Upper lobe of right lung (tissue), 1 donor: Measurements from ENCODE around the gene MAFB. TPM values are rescaled to one million over a fixed set of nuclear protein-coding genes. Genes with fewer than 3 reads are reported as not detected.

ENCODE experiments used
- ATAC-seq: fragments of 200-7000 bp; cut with Tn5 transposase; one replicate; pipeline ENCODE4 v1.9.1; 2020; ENCODE audit warnings: mild to moderate bottlenecking, moderate library complexity
- DNase-seq: peaks from one replicate; pipeline ENCODE4 v3.0.0-alpha.2; 2020
- H3K27ac ChIP-seq: fragments of 200-600 bp; one replicate; pipeline ENCODE4 v1.8.0; 2022
- H3K27me3 ChIP-seq: fragments of 200-600 bp; one replicate; pipeline ENCODE4 v1.8.0; 2022; ENCODE audit warnings: mild to moderate bottlenecking
- H3K36me3 ChIP-seq: fragments of 200-600 bp; one replicate; pipeline ENCODE4 v1.8.0; 2022
- H3K4me1 ChIP-seq: fragments of 200-600 bp; one replicate; pipeline ENCODE4 v1.8.0; 2022
- H3K4me3 ChIP-seq: fragments of 200-600 bp; one replicate; pipeline ENCODE4 v1.8.0; 2022; ENCODE audit warnings: mild to moderate bottlenecking
- H3K9me3 ChIP-seq: fragments of 200-600 bp; one replicate; pipeline ENCODE4 v1.8.0; 2022
- CTCF ChIP-seq: fragments of 200-600 bp; IDR thresholded peaks from one replicate; pipeline ENCODE4 v1.8.0; 2022; ENCODE audit warnings: antibody characterized with exemption
- intact Hi-C: fragments of 100-400 bp; cut with DNase I; formaldehyde crosslinking; loops from one replicate; pipeline ENCODE4 v1.11.0; 2022
- total RNA-seq: library from RNA; stranded (reverse); fragmentation: NEBNext Ultra II Directional; extraction: Animal tissue kit (Norgen Biotek cat#: 25700); gene quantifications from one replicate; pipeline ENCODE4 v1.2.1, GENCODE V29; 2021
- donor health status: DM: no; HTN: yes; CAD: no; lungs with severe emphysema.

MAFB gene
- total RNA-seq, 1 donor from 2014 or later = 37.3 TPM

GRCh38 chr20:40702504-40702903 lies 13.5 kb upstream of the MAFB start:
- DNase-seq (no peak), ATAC-seq (no peak)
- intact Hi-C loops = no loop called here
- no peak overlapping the region for H3K4me3 ChIP-seq
- no peaks in the 10 kb centered on the region for H3K9me3 ChIP-seq
- H3K36me3 ChIP-seq = no peaks in the 10 kb centered on the region
- H3K27me3 ChIP-seq = no peaks in the 10 kb centered on the region
- H3K27ac ChIP-seq = no peak overlapping the region
- peaks cover 6% of the 10 kb centered on the region for H3K4me1 ChIP-seq
- no peak for TF ChIP-seq CTCF

- TF ChIP-seq CTCF = no peak
- Histone ChIP-seq H3K4me3 (no peak overlapping the region), H3K9me3 (no peaks in the 10 kb centered on the region), H3K27ac (no peak overlapping the region), H3K4me1 (peaks cover 6% of the 10 kb centered on the region), H3K36me3 (no peaks in the 10 kb centered on the region), H3K27me3 (peaks cover 19% of the 10 kb centered on the region)
- intact Hi-C loops = no loop called here
- DNase-seq (no peak), ATAC-seq (no peak)
Observed at GRCh38 chr20:40698744-40699143, 9.7 kb upstream of the MAFB start.

GRCh38 chr20:40698281-40698680 lies 9.2 kb upstream of the MAFB start:
- Histone ChIP-seq H3K4me3 (no peak overlapping the region), H3K4me1 (peaks cover 6% of the 10 kb centered on the region), H3K27me3 (peaks cover 22% of the 10 kb centered on the region), H3K27ac (no peak overlapping the region), H3K36me3 (no peaks in the 10 kb centered on the region), H3K9me3 (no peaks in the 10 kb centered on the region)
- no peak for TF ChIP-seq CTCF
- intact Hi-C loops = no loop called here
- DNase-seq (no peak), ATAC-seq (no peak)

- H3K27me3 ChIP-seq = peaks cover 29% of the 10 kb centered on the region
- no peak overlapping the region for H3K27ac ChIP-seq
- H3K4me3 ChIP-seq = no peak overlapping the region
- ATAC-seq = peak; percentile 40
- H3K9me3 ChIP-seq = no peaks in the 10 kb centered on the region
- no peak for DNase-seq
- intact Hi-C loops = no loop called here
- TF ChIP-seq CTCF = no peak
- no peaks in the 10 kb centered on the region for H3K36me3 ChIP-seq
- H3K4me1 ChIP-seq = peaks cover 6% of the 10 kb centered on the region
Observed at GRCh38 chr20:40697541-40697940, 8.5 kb upstream of the MAFB start.

- Histone ChIP-seq H3K27ac (no peak overlapping the region), H3K4me3 (no peak overlapping the region), H3K4me1 (peaks cover 15% of the 10 kb centered on the region), H3K9me3 (no peaks in the 10 kb centered on the region), H3K36me3 (no peaks in the 10 kb centered on the region), H3K27me3 (peaks cover 52% of the 10 kb centered on the region)
- no peak for TF ChIP-seq CTCF
- DNase-seq = no peak
- intact Hi-C loops = no loop called here
- ATAC-seq = no peak
Observed at GRCh38 chr20:40695214-40695613, 6.2 kb upstream of the MAFB start.

- Histone ChIP-seq H3K4me3 (no peak overlapping the region), H3K27me3 (peaks cover 52% of the 10 kb centered on the region), H3K36me3 (no peaks in the 10 kb centered on the region), H3K27ac (no peak overlapping the region), H3K4me1 (peaks cover 15% of the 10 kb centered on the region), H3K9me3 (no peaks in the 10 kb centered on the region)
- ATAC-seq = no peak
- TF ChIP-seq CTCF = no peak
- DNase-seq = no peak
- intact Hi-C loops = no loop called here
Observed at GRCh38 chr20:40694246-40694645, 5.2 kb upstream of the MAFB start.
